Measurements from ENCODE around the gene ITGA6.

- no peak for TF ChIP-seq CTCF (conservative IDR thresholded peaks at IDR 0.05 in 1 of 2, IDR thresholded peaks at IDR 0.05 in 1 of 2; ENCODE audit: extremely low read depth in 1 of 2, insufficient read depth in 1 of 2, low read depth in 1 of 2, low read length in 2 of 2)
- TF ChIP-seq EZH2 (IDR thresholded peaks at IDR 0.05; ENCODE audit: borderline replicate concordance, low read length) = no peak
Observed at GRCh38 chr2:172437419-172438341, 10.3 kb downstream of the ITGA6 start.
